Stimulated activated naive CD8-positive, alpha-beta T cell treated with anti-CD3 and anti-CD28 coated beads, Interleukin-15, amount 100 ng/mL, for 72 hours (primary cell): ENCODE results near the gene JADE3.
A peak's percentile ranks its signal among the peaks of the same experiment; 100 is the strongest.
"Not testable (repeated sequence)": the region's sequence is repeated elsewhere in the genome, so short reads cannot be mapped to it uniquely, and the experiment has no call there.

Experiments used
- ATAC-seq: fragments of 150-1000 bp; cut with Tn5 transposase; 2 replicates; pipeline ENCODE4 v1.10.0; 2021; ENCODE audit warnings: mild to moderate bottlenecking, moderate library complexity
- DNase-seq, 2 donors: peaks; one replicate each; pipeline ENCODE4 v3.0.0; 2021 to 2022
- H3K27ac Mint-ChIP-seq, 2 donors: one replicate each; pipeline ENCODE4 v1.8.0; 2022; ENCODE audit warnings: mild to moderate bottlenecking in 2 of 2, mixed read lengths in 2 of 2, moderate library complexity in 2 of 2
- H3K27me3 Mint-ChIP-seq: one replicate; pipeline ENCODE4 v1.8.0; 2022; ENCODE audit warnings: mixed read lengths
- H3K4me1 Mint-ChIP-seq: one replicate; pipeline ENCODE4 v1.8.0; 2022; ENCODE audit warnings: mild to moderate bottlenecking, mixed read lengths
- H3K4me3 Mint-ChIP-seq, 2 donors: one replicate each; pipeline ENCODE4 v1.8.0; 2022; ENCODE audit warnings: mild to moderate bottlenecking in 2 of 2, mixed read lengths in 2 of 2, moderate library complexity in 1 of 2
- H3K9me3 Mint-ChIP-seq, 2 donors: one replicate each; pipeline ENCODE4 v1.8.0; 2022; ENCODE audit warnings: mixed read lengths in 2 of 2

JADE3 gene

DNA sequence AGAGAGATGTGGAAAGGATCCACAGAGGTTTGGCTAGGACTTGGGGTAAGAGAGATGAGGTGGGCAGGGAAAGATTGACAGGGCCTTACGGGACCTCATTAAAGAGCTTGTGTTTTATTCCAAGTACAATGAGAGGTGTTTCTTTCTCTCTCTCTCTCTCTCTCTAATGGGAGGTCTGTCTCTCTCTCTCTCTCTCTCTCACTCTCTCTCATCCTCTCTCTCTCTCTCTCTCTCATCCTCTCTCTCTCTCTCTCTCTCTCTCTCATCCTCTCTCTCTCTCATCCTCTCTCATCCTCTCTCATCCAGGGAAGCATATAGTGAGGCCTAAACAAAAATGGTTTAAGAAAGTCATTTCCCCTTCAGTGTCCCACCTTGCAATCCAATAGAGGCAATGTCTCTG lies 5.4 kb downstream of the JADE3 start:
- no peak for DNase-seq
- Mint-ChIP-seq H3K4me3 (no peak overlapping the region), H3K27ac (no peak overlapping the region), H3K9me3 (no peaks in the 10 kb centered on the region), H3K4me1 (peaks cover 8% of the 10 kb centered on the region), H3K27me3 (peaks cover 59% of the 10 kb centered on the region)
- no peak for ATAC-seq

DNA sequence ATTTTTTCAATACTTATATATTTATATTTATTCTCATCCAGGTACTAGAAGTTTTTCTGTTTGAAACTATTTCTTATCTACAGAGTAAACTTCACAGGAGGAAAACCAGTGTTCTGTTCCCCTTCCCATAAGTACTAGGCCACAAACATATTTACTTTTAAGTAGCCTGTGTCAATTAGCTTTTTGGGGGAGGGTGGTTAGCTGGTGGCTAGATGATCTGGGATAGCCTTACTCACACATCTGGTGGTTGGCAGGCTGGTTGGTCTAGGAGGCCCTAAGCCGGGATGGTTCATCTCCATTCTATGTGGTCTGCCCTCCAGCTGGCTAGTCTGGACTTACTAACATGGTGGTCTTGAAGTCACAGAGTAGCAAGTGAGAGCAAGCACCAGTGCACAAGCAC lies 6.2 kb downstream of the JADE3 start:
- no peak overlapping the region for H3K4me3 Mint-ChIP-seq
- DNase-seq (no peak), ATAC-seq (no peak)
- no peaks in the 10 kb centered on the region for H3K9me3 Mint-ChIP-seq
- peaks cover 57% of the 10 kb centered on the region for H3K27me3 Mint-ChIP-seq
- no peak overlapping the region for H3K27ac Mint-ChIP-seq
- peaks cover 6% of the 10 kb centered on the region for H3K4me1 Mint-ChIP-seq

DNA sequence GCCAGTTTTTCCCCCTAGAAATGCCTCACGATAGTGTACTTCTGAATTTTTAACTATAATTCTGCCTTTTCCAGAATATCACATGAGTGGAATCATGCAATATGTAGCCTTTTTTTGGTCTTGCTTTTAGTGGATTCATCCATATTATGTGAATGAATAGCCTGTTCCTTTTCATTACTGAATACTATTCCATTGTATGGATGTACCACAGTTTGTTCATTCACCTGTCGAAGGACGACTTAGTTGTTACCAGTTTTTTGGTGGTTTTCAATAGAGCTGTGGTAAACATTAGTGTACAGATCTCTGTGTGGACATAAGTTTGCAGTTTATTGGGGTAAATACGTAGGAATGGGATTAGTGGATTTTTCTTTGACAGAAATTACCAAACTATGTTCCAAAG lies 8.0 kb downstream of the JADE3 start:
- no peaks in the 10 kb centered on the region for H3K9me3 Mint-ChIP-seq
- peaks cover 39% of the 10 kb centered on the region for H3K27me3 Mint-ChIP-seq
- DNase-seq (no peak), ATAC-seq (no peak)
- no peak overlapping the region for H3K27ac Mint-ChIP-seq
- no peak overlapping the region for H3K4me3 Mint-ChIP-seq
- no peaks in the 10 kb centered on the region for H3K4me1 Mint-ChIP-seq

DNA sequence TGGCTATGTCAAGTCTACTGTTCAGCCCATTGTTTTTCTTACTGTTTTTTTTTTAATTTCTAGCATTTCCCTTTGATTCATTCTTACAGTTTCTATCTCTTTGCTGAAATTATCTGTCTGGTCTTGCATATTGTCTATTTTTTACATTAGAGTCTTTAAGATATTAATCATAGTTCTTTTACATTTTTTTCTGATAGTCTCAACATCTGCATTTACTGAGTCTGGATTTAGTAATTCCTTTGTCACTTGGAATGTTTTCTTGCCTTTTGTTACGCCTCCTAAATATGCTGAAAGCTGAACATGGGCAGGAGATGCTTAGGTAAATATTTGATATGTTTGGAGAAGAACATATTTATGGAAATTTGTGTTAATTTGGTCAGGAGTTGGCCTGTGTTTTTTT lies 10.4 kb downstream of the JADE3 start:
- peaks cover 16% of the 10 kb centered on the region for H3K27me3 Mint-ChIP-seq

DNA sequence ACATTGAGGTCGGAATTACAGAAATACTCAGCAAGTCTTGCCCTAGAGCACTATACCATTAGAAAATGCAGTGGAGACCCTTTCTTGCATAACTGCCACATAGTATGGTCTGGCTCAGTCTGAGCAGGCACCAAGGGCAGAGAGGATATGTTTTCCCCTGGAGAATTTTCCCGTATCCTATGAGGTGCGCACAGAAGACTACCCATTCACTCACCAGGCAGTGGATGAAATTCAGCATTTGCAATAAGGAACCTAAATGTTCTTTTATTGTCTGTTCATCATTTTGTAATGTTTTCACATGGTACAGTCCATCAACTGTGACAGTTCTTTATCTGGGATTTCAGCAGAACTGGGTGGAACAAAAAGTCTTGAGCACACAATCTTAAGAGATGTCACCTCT lies 15.5 kb downstream of the JADE3 start:
- H3K27me3 Mint-ChIP-seq = peaks cover 8% of the 10 kb centered on the region
- ATAC-seq = no peak
- no peak overlapping the region for H3K4me3 Mint-ChIP-seq
- H3K27ac Mint-ChIP-seq = no peak overlapping the region
- H3K4me1 Mint-ChIP-seq = no peaks in the 10 kb centered on the region
- no peak for DNase-seq
- no peaks in the 10 kb centered on the region for H3K9me3 Mint-ChIP-seq

More for the DNA sequence above, 10.4 kb downstream of the JADE3 start:
- no peaks in the 10 kb centered on the region for H3K9me3 Mint-ChIP-seq
- H3K27ac Mint-ChIP-seq = no peak overlapping the region
- no peaks in the 10 kb centered on the region for H3K4me1 Mint-ChIP-seq
- ATAC-seq (no peak), DNase-seq (no peak)
- no peak overlapping the region for H3K4me3 Mint-ChIP-seq

DNA sequence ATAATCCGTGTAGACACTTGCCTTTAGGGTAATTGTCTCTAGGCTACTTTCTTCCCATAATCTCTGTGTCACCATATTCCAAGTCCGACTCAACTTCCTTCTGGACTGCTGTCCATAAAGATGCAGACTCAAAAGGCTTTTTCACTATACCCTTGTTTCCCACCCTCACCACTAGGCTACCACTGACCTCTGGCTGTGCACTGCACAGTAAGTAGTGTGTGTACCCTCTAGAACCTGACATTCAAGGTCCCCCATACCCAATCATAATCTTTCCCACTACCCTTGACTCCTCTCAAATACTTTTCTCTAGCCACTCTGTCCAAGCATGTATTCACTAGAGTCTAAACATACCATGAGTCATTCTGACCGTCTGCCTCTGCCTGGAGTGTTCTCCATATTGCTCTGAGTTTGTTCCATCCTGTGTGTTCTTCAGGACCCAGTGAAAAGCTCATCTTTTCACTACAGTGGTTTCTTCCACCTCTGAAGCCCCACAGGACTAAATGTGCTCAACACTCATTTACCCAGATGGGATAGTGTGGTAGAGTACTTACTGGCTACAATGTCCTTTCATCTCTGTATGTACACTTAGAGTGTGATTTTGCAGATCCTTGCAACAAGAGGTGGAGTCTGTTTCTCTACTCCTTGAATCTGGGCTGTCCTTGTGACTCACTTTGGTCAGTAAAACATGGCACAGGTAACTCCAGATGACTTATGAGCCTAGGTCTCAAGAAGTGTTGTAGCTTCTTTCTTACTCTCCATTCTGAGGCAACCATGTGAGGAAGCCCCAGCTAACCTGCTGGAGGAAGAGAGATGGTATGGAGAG lies 17.4 kb downstream of the JADE3 start:
- no peak overlapping the region for H3K4me3 Mint-ChIP-seq
- peaks cover 8% of the 10 kb centered on the region for H3K27me3 Mint-ChIP-seq
- H3K4me1 Mint-ChIP-seq = no peaks in the 10 kb centered on the region
- H3K27ac Mint-ChIP-seq = no peak overlapping the region
- DNase-seq (no peak), ATAC-seq (no peak)
- H3K9me3 Mint-ChIP-seq = no peaks in the 10 kb centered on the region

DNA sequence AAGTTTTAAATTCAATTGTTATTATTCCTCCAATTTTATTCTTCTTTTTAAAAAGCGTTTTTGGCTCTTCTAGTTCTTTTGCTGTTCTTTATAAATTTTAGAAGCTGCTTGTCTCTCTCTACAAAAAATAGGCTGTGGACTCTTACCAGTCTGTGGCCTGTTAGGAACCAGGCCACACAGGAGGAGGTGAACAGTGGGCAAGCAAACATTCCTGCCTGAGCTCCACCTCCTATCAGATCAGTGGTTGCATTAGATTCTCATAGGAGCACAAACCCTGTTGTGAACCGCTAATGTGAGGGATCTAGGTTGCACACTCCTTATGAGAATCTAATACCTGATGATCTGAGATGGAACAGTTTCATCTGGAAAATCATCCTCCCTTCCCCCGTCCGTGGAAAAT lies 23.1 kb downstream of the JADE3 start:
- Mint-ChIP-seq H3K27me3 (no peaks in the 10 kb centered on the region), H3K4me3 (no peak overlapping the region), H3K27ac (no peak overlapping the region), H3K4me1 (no peaks in the 10 kb centered on the region), H3K9me3 (no peaks in the 10 kb centered on the region)
- no peak for DNase-seq
- ATAC-seq = no peak

DNA sequence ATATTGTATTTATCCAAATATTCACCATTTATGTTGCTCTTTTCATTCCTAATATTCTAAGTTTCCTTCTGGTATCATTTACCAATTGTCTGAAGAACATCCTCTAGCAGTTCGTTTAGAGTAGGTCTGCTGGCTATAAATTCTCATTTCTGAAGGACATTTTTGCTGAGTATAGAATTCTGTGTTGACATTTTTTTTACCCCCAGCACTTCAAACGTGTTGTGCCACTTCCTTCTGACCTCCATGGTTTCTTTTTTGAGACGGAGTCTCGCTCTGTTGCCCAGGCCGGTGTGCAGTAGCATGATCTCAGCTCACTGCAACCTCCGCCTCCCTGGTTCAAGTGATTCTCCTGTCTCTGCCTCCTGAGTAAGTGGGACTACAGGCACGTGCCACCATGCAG lies 26.4 kb downstream of the JADE3 start:
- Mint-ChIP-seq H3K9me3 (no peaks in the 10 kb centered on the region), H3K4me3 (no peak overlapping the region), H3K4me1 (no peaks in the 10 kb centered on the region), H3K27ac (no peak overlapping the region), H3K27me3 (peaks cover 12% of the 10 kb centered on the region)
- DNase-seq (no peak), ATAC-seq (no peak)

DNA sequence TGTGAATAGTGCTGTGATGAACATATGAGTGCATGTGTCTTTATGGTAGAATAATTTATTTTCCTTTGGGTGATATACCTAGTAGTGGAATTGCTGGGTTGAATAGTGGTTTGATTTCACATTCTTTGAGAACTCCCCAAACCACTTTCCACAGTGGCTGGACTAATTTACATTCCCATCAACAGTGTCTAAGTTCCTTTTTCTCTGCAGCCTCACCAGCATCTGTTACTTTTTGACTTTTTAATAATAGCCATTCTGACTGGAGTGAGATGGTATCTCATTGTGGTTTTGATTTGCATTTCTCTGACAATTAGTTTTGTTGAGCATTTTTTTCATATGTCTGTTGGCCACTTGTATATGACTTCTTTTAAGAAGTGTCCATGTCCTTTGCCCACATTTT lies 29.1 kb downstream of the JADE3 start:
- Mint-ChIP-seq H3K4me3 (no peak overlapping the region), H3K4me1 (no peaks in the 10 kb centered on the region), H3K27ac (no peak overlapping the region), H3K9me3 (no peaks in the 10 kb centered on the region), H3K27me3 (peaks cover 19% of the 10 kb centered on the region)
- ATAC-seq = no peak
- DNase-seq = no peak

DNA sequence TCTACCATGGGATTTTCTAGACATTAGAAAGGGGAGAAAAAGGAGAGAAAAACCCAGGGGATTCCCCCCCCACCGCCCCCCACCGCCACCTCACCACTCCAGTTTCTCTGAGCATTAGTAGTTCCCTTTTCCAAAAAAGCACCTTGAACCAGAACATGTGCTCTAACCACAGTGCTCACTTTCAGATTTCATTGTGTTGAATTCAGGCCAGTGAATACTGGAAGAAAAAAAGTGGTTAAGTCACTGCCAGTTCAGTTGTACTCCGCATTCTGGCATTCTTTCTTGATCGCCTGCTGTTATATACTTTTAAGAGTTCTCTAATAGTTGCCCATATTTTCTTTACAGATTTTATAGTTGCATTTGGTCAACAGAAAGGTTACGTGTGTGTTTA lies 40.9 kb downstream of the JADE3 start:
- peak; percentile 62 for ATAC-seq
- H3K27ac Mint-ChIP-seq = peak overlapping the region in 1 of 2 donors; percentile 52
- no peaks in the 10 kb centered on the region for H3K9me3 Mint-ChIP-seq
- peak in 1 of 2 donors; percentile 7 for DNase-seq
- H3K27me3 Mint-ChIP-seq = no peaks in the 10 kb centered on the region
- no peak overlapping the region for H3K4me3 Mint-ChIP-seq
- peaks cover 13% of the 10 kb centered on the region for H3K4me1 Mint-ChIP-seq

DNA sequence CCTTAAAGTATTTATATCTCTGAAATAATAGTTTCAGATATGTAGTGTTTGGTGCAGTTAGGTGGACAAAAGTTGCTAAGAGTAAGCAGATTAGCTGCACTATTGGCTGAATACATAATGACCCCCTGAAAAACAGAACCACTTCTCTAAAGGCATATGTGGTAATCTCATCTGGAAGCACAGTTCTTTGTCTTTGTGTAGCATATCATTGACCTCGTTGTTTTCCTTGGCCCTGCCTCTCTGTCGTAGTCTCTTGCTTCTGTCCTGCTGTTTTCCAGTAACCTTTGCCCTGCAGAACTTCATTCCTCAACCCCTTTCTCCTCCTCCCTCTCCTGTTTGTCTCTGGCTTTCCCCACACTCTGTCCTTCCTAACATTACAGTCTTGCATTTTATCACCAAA lies 41.4 kb downstream of the JADE3 start:
- Mint-ChIP-seq H3K27ac (no peak overlapping the region), H3K4me1 (peaks cover 13% of the 10 kb centered on the region), H3K27me3 (no peaks in the 10 kb centered on the region), H3K9me3 (no peaks in the 10 kb centered on the region), H3K4me3 (no peak overlapping the region)
- DNase-seq = no peak
- ATAC-seq = no peak

DNA sequence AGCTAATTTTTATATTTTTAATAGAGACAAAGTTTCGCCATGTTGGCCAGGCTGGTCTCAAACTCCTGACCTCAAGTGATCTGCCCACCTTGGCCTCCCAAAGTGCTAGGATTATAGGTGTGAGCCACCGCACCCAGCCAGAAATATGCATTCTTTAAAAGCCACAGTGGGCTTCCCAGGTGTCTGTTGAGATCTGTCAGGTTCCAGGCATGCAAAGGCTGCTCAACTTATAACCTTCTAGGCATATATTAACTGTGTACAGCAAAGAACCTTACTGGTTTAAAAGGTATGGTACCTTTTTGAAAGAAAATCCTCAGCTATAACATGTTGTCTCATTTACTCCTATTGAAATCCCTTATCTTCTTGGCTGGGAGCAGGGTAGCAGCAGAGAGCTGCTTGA lies 42.5 kb downstream of the JADE3 start:
- H3K4me1 Mint-ChIP-seq = peaks cover 13% of the 10 kb centered on the region
- DNase-seq = no peak
- no peaks in the 10 kb centered on the region for H3K9me3 Mint-ChIP-seq
- no peak for ATAC-seq
- H3K4me3 Mint-ChIP-seq = no peak overlapping the region
- H3K27ac Mint-ChIP-seq = no peak overlapping the region
- no peaks in the 10 kb centered on the region for H3K27me3 Mint-ChIP-seq

DNA sequence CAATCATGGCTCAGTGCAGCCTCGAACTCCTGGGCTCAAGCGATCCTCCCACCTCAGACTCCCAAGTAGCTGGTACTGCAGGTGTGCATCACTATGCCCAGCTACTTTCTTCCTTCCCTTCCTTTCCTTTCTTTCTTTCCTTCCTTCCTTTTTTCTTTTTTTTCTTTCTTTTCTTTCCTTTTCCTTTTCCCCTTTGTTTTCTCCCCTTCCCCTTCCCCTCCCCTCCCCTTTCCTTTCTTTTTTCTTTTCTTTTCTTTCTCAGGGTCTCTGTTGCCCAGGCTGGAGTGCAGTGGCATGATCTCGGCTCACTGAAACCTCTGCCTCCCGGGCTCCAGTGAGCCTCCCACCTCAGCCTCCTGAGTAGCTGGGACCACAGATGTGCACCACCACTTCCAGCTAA lies 44.4 kb downstream of the JADE3 start:
- H3K27me3 Mint-ChIP-seq, H3K27ac Mint-ChIP-seq, ATAC-seq, DNase-seq, H3K9me3 Mint-ChIP-seq, H3K4me3 Mint-ChIP-seq: not testable (repeated sequence)
- peaks cover 13% of the 10 kb centered on the region for H3K4me1 Mint-ChIP-seq

DNA sequence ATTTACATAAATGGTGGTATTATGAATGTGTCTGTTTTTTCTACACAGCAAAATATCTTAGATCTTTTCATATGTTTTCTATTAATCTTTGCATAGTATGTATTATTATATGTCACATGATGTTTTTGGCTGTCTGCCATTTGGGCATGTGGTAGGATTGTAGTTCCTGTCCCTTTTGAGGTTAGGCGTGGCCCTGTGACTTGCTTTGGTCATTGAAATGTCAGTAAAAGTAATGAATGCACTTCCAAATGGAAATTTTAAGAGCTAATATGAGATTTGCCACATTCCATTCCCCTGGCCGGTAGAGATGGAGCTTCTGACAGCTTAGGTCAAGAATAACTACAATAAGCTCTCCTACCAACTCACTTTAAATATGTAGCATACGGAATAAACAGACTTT lies 45.1 kb downstream of the JADE3 start:
- Mint-ChIP-seq H3K4me3 (no peak overlapping the region), H3K27ac (no peak overlapping the region), H3K4me1 (peaks cover 13% of the 10 kb centered on the region), H3K27me3 (no peaks in the 10 kb centered on the region), H3K9me3 (no peaks in the 10 kb centered on the region)
- DNase-seq (no peak), ATAC-seq (no peak)

DNA sequence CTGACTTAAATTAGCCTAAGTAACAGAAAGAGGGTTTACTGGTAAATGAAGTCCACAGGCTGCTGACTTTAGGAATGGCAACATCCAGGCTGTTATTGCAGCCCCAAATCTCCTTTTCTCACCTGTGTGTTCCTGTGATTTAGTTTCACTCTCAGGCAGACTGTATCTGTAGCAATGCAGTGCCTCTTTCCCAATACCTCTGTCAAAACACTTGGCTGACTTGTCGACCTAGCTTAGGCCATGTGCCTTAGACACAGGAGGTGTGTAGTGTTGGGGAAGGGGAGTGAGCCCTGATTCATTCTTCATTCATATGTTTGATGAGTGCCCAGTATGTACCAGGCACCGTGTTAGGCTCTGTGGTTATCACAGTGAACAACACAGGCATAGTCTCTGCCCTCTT lies 46.9 kb downstream of the JADE3 start:
- Mint-ChIP-seq H3K27ac (no peak overlapping the region), H3K4me3 (no peak overlapping the region), H3K4me1 (peaks cover under 1% of the 10 kb centered on the region), H3K9me3 (no peaks in the 10 kb centered on the region), H3K27me3 (no peaks in the 10 kb centered on the region)
- ATAC-seq (no peak), DNase-seq (no peak)

DNA sequence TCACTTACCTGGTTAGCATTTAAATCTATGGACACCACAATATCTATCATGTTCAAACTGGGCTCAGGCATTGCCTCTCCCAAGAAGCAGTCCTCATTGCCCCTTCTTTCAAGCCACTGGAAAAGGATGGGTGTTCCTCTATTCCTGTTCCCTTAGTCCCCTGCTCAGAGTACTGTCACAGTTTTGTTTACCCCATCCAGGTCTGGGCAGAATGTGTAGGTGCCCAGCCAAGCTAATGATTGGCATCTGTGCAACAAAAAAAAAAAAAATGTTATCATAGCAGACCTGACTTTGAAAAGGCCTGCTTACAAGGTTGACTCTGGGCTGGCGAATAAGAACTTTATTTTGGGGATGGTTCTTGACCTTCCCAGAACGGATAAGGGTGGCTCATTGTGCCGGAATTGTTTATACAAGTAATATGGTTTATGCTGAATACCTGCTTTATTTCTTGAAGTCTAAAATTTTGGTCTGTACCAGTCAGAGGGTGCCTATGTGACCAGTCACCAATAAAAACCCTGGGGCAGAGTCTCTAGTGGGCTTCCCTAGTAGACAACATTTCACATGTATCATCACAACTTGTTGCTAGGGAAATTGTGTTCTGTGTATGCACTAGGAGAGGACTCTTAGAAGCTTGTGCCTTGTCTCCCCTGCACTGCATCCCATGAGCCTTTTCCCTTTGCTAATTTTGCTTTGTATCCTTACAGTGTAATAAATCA lies 47.9 kb downstream of the JADE3 start:
- Mint-ChIP-seq H3K4me1 (no peaks in the 10 kb centered on the region), H3K9me3 (no peaks in the 10 kb centered on the region), H3K4me3 (no peak overlapping the region), H3K27me3 (no peaks in the 10 kb centered on the region), H3K27ac (no peak overlapping the region)
- DNase-seq (no peak), ATAC-seq (no peak)
